C4-2B (cell line): Measurements from ENCODE around the gene GPR137.

Experiments used
- H3K27ac ChIP-seq: fragments of 450-650 bp; 2 replicates; pipeline ENCODE4 v1.5.1; 2017
- ZFX ChIP-seq: fragments of 450-650 bp; IDR thresholded peaks from 2 replicates; pipeline ENCODE4 v1.6.1; 2017
- TF ChIP-seq, protein P1 (sequence below): fragments of 450-650 bp; conservative IDR thresholded peaks from 2 replicates; pipeline ENCODE4 v1.5.1; 2017; ENCODE audit warnings: mild to moderate bottlenecking

GPR137 gene

GRCh38 chr11:64306563-64306875 is 20.9 kb downstream of the GPR137 start:
- TF ChIP-seq, protein P1, sequence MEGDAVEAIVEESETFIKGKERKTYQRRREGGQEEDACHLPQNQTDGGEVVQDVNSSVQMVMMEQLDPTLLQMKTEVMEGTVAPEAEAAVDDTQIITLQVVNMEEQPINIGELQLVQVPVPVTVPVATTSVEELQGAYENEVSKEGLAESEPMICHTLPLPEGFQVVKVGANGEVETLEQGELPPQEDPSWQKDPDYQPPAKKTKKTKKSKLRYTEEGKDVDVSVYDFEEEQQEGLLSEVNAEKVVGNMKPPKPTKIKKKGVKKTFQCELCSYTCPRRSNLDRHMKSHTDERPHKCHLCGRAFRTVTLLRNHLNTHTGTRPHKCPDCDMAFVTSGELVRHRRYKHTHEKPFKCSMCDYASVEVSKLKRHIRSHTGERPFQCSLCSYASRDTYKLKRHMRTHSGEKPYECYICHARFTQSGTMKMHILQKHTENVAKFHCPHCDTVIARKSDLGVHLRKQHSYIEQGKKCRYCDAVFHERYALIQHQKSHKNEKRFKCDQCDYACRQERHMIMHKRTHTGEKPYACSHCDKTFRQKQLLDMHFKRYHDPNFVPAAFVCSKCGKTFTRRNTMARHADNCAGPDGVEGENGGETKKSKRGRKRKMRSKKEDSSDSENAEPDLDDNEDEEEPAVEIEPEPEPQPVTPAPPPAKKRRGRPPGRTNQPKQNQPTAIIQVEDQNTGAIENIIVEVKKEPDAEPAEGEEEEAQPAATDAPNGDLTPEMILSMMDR = no peak
- TF ChIP-seq ZFX = no peak
- peak overlapping the region; percentile 89 for H3K27ac ChIP-seq

DNA sequence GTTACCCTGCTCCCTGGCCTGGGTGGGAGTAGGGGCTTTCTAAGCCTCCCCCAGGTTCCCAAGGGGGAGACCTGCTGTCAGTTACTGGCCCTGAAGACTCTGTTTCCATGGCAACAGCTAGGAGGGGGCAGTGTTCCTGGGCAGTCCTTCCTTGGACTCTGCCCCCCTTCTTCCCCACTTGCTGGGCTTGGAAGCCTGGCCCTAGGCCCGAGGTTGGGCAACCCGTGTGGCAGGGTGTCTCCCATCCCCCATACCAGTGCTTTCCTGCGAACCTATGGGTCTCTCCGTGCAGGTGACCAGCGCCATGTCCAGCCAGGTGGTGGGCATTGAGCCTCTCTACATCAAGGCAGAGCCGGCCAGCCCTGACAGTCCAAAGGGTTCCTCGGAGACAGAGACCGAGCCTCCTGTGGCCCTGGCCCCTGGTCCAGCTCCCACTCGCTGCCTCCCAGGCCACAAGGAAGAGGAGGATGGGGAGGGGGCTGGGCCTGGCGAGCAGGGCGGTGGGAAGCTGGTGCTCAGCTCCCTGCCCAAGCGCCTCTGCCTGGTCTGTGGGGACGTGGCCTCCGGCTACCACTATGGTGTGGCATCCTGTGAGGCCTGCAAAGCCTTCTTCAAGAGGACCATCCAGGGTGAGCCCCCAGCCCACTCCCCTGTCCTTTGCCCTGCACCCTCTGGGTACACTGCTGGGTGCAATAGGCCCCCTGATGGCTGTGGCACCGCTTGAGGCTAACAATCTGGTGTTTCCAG is 21.4 kb downstream of the GPR137 start:
- TF ChIP-seq ZFX = no peak
- TF ChIP-seq, protein P1 = no peak
- peak overlapping the region; percentile 89 for H3K27ac ChIP-seq

DNA sequence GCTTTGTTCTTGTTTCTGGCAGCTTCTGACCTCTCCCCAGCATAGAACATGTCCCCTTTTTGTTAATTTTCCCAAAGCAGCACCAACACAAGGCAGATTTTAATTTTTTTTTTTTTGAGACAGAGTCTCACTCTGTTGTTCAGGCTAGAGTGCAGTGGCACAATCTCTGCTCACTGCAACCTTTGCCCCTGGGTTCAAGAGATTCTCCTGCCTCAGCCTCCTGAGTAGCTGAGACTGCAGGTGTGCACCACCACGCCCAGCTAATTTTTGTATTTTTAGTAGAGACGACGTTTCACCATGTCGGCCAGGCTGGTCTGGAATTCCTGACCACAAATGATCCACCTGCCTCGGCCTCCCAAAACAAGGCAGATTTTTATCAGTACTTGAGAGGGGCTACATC is 22.1 kb downstream of the GPR137 start:
- H3K27ac ChIP-seq = peak overlapping the region; percentile 89

GRCh38 chr11:64312947-64313346 is 27.3 kb downstream of the GPR137 start:
- TF ChIP-seq ZFX = no peak
- TF ChIP-seq, protein P1 = no peak
- H3K27ac ChIP-seq = no peak overlapping the region

DNA sequence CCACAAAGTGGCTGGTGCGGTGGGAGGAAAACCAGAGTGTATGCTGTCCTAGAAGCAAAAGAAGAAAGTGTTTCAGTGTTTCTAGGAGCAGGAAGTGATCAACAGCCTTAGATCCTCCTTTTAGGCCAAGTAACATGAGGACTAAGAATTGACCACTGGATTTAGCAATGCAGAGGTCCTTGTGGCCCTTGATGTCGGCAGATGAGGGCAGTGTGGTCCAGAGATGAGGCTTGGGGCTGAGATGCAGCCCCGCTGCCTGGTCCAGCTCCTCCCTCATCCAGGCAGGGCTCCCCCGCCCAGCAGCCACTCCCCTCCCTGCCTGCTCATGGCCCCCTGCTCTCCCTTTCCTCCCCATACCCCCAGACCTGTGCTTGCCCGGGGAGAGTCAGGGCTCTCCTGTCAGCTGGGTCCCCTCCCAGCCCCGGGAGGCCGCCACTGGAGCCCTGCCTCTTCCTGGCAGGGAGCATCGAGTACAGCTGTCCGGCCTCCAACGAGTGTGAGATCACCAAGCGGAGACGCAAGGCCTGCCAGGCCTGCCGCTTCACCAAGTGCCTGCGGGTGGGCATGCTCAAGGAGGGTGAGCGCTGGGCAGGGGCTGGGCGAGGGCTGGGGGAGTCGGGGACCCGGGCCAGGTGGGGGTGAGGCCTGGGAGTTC is 28.0 kb downstream of the GPR137 start:
- TF ChIP-seq, protein P1 = no peak
- no peak for TF ChIP-seq ZFX
- H3K27ac ChIP-seq = no peak overlapping the region

GRCh38 chr11:64314146-64314804 is 28.6 kb downstream of the GPR137 start:
- no peak overlapping the region for H3K27ac ChIP-seq
- TF ChIP-seq, protein P1 = no peak; the same call in 1 of the 2 replicates
- TF ChIP-seq ZFX = no peak

DNA sequence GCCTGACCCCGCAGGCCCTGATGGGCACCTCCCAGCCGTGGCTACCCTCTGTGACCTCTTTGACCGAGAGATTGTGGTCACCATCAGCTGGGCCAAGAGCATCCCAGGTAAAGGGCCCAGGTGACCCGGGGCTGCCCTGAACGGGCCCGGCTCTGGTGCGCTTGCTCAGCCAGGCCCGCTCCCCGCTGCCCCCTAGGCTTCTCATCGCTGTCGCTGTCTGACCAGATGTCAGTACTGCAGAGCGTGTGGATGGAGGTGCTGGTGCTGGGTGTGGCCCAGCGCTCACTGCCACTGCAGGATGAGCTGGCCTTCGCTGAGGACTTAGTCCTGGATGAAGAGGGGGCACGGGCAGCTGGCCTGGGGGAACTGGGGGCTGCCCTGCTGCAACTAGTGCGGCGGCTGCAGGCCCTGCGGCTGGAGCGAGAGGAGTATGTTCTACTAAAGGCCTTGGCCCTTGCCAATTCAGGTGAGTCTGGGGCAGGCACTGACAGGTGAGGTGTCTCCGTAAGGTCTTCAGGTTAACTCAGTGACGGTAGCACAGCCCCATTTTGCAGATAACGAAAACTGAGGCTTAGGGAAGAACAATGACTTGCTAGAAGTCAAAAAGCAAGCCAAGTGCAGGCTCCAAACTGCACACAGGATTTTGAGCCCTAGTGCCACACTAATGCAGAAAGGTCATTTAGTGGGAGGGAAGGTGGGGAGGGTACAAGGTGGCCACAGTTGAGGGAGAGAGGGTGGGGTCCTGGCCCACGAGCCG is 29.3 kb downstream of the GPR137 start:
- TF ChIP-seq ZFX = peak; percentile 22; the same call in 1 of the 2 replicates
- TF ChIP-seq, protein P1 = no peak; the same call in 1 of the 2 replicates
- peak overlapping the region; percentile 95; the same call in 1 of the 2 replicates for H3K27ac ChIP-seq

GRCh38 chr11:64315667-64316526 is 30.2 kb downstream of the GPR137 start:
- peak overlapping the region; percentile 95 for H3K27ac ChIP-seq
